Karpas-422 (cell line): ENCODE results near the gene PTPRC. TPM values are rescaled to one million over a fixed set of nuclear protein-coding genes. Genes with fewer than 3 reads are reported as not detected.

Experiments
- DNase-seq: peaks from one replicate; pipeline ENCODE4 v3.0.0-alpha.2; 2015
- H2AFZ ChIP-seq: fragments of 200-600 bp; sonication (generic); 2 replicates; pipeline ENCODE4 v1.6.1; 2014; ENCODE audit warnings: antibody characterized with exemption, low read length, mixed read lengths
- H3K27ac ChIP-seq: fragments of 200-600 bp; sonication (generic); 2 replicates; pipeline ENCODE4 v1.5.1; 2014; ENCODE audit warnings: mild to moderate bottlenecking, low read length, moderate library complexity
- H3K27me3 ChIP-seq: fragments of 200-600 bp; sonication (generic); 2 replicates; pipeline ENCODE4 v1.6.1; 2014; ENCODE audit warnings: low read length, mixed read lengths
- H3K36me3 ChIP-seq: fragments of 200-600 bp; sonication (generic); 2 replicates; pipeline ENCODE4 v1.6.1; 2014; ENCODE audit warnings: low read length, mixed read lengths; ENCODE audit not compliant: insufficient read depth
- H3K4me1 ChIP-seq: fragments of 200-600 bp; sonication (generic); 2 replicates; pipeline ENCODE4 v1.6.1; 2014; ENCODE audit warnings: mild to moderate bottlenecking, low read length, mixed read lengths
- H3K4me2 ChIP-seq: fragments of 200-600 bp; sonication (generic); 2 replicates; pipeline ENCODE4 v1.6.1; 2014; ENCODE audit warnings: low read length, low read depth, mild to moderate bottlenecking; ENCODE audit not compliant: poor library complexity, severe bottlenecking
- H3K4me3 ChIP-seq: fragments of 200-600 bp; sonication (generic); 2 replicates; pipeline ENCODE4 v1.5.1; 2014; ENCODE audit warnings: mild to moderate bottlenecking, antibody characterized with exemption, low read length, mixed read lengths
- H3K79me2 ChIP-seq: fragments of 200-600 bp; sonication (generic); 2 replicates; pipeline ENCODE4 v1.6.1; 2014; ENCODE audit warnings: mild to moderate bottlenecking, low read length, mixed read lengths
- H3K9ac ChIP-seq: fragments of 200-600 bp; sonication (generic); 2 replicates; pipeline ENCODE4 v1.6.0; 2014; ENCODE audit warnings: low read length
- H3K9me2 ChIP-seq: fragments of 200-600 bp; sonication (generic), shearing (Covaris generic); replicated peaks from 2 replicates; pipeline ENCODE4 v1.6.0; 2014; ENCODE audit warnings: mild to moderate bottlenecking, low read length, moderate library complexity; ENCODE audit not compliant: insufficient read depth
- H3K9me3 ChIP-seq: fragments of 300-700, 200-600 bp; sonication (generic); 2 replicates; pipeline ENCODE4 v1.6.1; 2014; ENCODE audit warnings: low read length, mixed read lengths
- H4K20me1 ChIP-seq: fragments of 200-600 bp; sonication (generic); 2 replicates; pipeline ENCODE4 v1.6.1; 2014; ENCODE audit warnings: mild to moderate bottlenecking, antibody characterized with exemption, low read length, low read depth; ENCODE audit not compliant: insufficient read depth
- total RNA-seq: library from RNA; depleted of rRNA; stranded (reverse); fragments of >200 nt; shearing (Covaris generic); gene quantifications from 2 replicates; pipeline ENCODE4 v1.2.3, GENCODE V29; 2014; ENCODE audit warnings: low replicate concordance

The PTPRC gene
- total RNA-seq, 1 experiment from 2014 or later = 812 TPM

DNA sequence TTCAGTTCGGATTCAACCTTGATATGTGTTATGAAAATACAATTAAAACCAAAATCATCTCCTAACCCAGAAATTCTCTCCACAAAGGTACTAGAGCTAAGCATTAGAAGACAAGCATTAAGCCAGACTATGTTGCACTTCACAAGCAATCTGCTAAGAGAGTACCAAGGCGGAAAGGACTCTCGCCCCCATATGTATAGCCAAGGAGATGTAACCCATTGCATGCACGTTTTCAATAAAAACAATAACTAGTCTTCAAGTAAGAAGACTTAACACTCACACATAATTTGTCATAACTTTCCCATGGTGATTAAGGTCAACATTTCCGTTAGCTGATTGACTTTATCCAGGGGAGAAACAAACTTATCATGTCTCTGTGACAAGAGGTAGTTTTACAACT is 27.6 kb upstream of the PTPRC start:
- no peak overlapping the region for H3K4me3 ChIP-seq
- H3K9ac ChIP-seq = no peak overlapping the region
- H3K27ac ChIP-seq = peak overlapping the region; percentile 72
- no peaks in the 10 kb centered on the region for H3K27me3 ChIP-seq
- H4K20me1 ChIP-seq = no peaks in the 10 kb centered on the region
- H3K9me2 ChIP-seq = no peaks in the 10 kb centered on the region
- H3K36me3 ChIP-seq = no peaks in the 10 kb centered on the region
- no peaks in the 10 kb centered on the region for H3K79me2 ChIP-seq
- peaks cover 59% of the 10 kb centered on the region for H3K4me1 ChIP-seq
- H2AFZ ChIP-seq = no peak overlapping the region
- no peak for DNase-seq
- H3K9me3 ChIP-seq = no peaks in the 10 kb centered on the region
- H3K4me2 ChIP-seq = no peak overlapping the region

- no peak for DNase-seq
- Histone ChIP-seq H3K79me2 (no peaks in the 10 kb centered on the region), H4K20me1 (no peaks in the 10 kb centered on the region), H3K9me3 (no peaks in the 10 kb centered on the region), H3K4me1 (peaks cover 57% of the 10 kb centered on the region), H3K4me2 (peak overlapping the region; percentile 24), H3K4me3 (no peak overlapping the region), H3K27ac (peak overlapping the region; percentile 70), H2AFZ (peak overlapping the region; percentile 90), H3K36me3 (no peaks in the 10 kb centered on the region), H3K27me3 (no peaks in the 10 kb centered on the region), H3K9ac (peak overlapping the region; percentile 23; the same call in 1 of the 2 replicates), H3K9me2 (no peaks in the 10 kb centered on the region)
Measured at GRCh38 chr1:198612471-198613260, 26.2 kb upstream of the PTPRC start.

- peaks cover 74% of the 10 kb centered on the region for H3K4me1 ChIP-seq
- no peak for DNase-seq
- H3K4me2 ChIP-seq = no peak overlapping the region
- H3K36me3 ChIP-seq = no peaks in the 10 kb centered on the region
- peak overlapping the region; percentile 7; the same call in 1 of the 2 replicates for H2AFZ ChIP-seq
- H3K4me3 ChIP-seq = no peak overlapping the region
- H3K9ac ChIP-seq = no peak overlapping the region
- H3K27ac ChIP-seq = peak overlapping the region; percentile 99
- no peaks in the 10 kb centered on the region for H3K27me3 ChIP-seq
- H3K79me2 ChIP-seq = no peaks in the 10 kb centered on the region
- H3K9me3 ChIP-seq = no peaks in the 10 kb centered on the region
- H3K9me2 ChIP-seq = no peaks in the 10 kb centered on the region
- H4K20me1 ChIP-seq = no peaks in the 10 kb centered on the region
Measured at GRCh38 chr1:198617406-198617805, 21.4 kb upstream of the PTPRC start.

DNA sequence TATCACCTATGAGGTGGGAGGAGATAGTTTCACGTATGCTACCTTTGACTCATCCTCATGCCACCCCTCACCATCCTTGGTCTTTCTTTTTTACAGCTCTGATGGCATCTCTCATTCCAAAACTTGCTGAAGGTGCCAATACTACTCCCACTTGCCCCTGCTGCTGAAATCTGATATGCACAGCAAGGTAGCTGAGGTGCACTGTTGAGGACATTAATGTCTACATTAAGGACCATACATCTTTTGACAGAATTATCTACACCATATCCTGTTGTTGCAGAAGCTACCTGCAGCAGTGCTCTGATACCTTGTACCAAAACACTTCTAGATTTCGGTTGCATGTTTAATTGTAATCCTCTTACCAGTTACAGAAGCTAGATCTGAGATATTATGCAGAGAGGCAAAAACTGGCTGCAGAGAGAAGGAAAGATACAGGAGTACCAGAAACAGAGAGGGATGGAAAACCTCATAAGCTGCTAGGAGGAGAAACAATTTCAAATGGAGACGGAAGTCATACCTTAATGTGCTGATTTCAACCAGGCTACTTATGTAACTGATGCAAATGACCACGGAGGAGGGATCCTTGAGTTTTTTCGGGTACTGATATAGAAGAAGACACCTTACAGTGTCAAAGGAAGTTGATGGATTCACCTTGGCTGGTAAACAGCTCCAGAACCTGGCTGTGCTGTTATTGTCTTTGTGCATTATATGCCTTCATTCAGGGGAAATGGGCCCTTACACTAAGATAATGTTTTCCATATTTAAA is 19.3 kb upstream of the PTPRC start:
- peak overlapping the region; percentile 79 for H3K4me2 ChIP-seq
- no peak overlapping the region for H2AFZ ChIP-seq
- no peaks in the 10 kb centered on the region for H3K27me3 ChIP-seq

GRCh38 chr1:198620218-198620617 is 18.6 kb upstream of the PTPRC start:
- H3K9ac ChIP-seq = peak overlapping the region; percentile 79
- H4K20me1 ChIP-seq = no peaks in the 10 kb centered on the region
- H3K27me3 ChIP-seq = no peaks in the 10 kb centered on the region
- no peaks in the 10 kb centered on the region for H3K79me2 ChIP-seq
- H3K9me3 ChIP-seq = no peaks in the 10 kb centered on the region
- peaks cover 82% of the 10 kb centered on the region for H3K4me1 ChIP-seq
- no peaks in the 10 kb centered on the region for H3K36me3 ChIP-seq
- H3K27ac ChIP-seq = peak overlapping the region; percentile 99
- no peak overlapping the region for H2AFZ ChIP-seq
- H3K4me2 ChIP-seq = peak overlapping the region; percentile 79
- peak; percentile 67 for DNase-seq
- H3K4me3 ChIP-seq = peak overlapping the region; percentile 53
- H3K9me2 ChIP-seq = no peaks in the 10 kb centered on the region

More for the DNA sequence above, 19.3 kb upstream of the PTPRC start:
- Histone ChIP-seq H3K36me3 (no peaks in the 10 kb centered on the region), H3K4me3 (peak overlapping the region; percentile 53), H3K4me1 (peaks cover 82% of the 10 kb centered on the region), H3K9me3 (no peaks in the 10 kb centered on the region), H3K79me2 (no peaks in the 10 kb centered on the region), H3K9me2 (no peaks in the 10 kb centered on the region), H3K9ac (peak overlapping the region; percentile 79), H3K27ac (peak overlapping the region; percentile 99), H4K20me1 (no peaks in the 10 kb centered on the region)
- peak; percentile 90 for DNase-seq

- Histone ChIP-seq H3K79me2 (no peaks in the 10 kb centered on the region), H2AFZ (no peak overlapping the region), H3K4me3 (peak overlapping the region; percentile 52), H4K20me1 (no peaks in the 10 kb centered on the region), H3K4me2 (peak overlapping the region; percentile 79), H3K36me3 (no peaks in the 10 kb centered on the region), H3K4me1 (peaks cover 88% of the 10 kb centered on the region), H3K9me3 (no peaks in the 10 kb centered on the region), H3K27me3 (no peaks in the 10 kb centered on the region), H3K9me2 (no peaks in the 10 kb centered on the region), H3K9ac (peak overlapping the region; percentile 79), H3K27ac (peak overlapping the region; percentile 99)
- peak; percentile 97 for DNase-seq
Measured at GRCh38 chr1:198620951-198621824, 17.7 kb upstream of the PTPRC start.

DNA sequence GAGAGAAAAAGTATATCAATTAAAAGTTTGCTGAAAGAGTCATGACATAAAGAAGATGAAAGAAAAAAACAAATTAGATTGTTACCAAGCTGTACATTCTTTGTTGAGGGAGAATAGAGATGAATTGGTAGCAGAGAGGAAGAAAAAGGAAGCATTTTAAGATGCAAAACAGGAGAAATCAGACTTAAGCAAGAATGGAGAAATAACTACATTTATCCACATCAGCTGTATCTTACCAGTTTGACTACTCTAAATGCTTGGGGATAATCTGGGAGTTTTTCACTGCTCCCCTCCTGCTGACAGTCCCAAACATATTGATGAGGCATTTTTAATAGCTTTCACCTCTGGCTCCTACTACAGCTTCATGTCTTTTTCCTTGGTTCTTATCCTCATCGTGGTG is 16.8 kb upstream of the PTPRC start:
- Histone ChIP-seq H3K9me3 (peaks cover 4% of the 10 kb centered on the region; the same call in 1 of the 2 replicates), H3K9ac (peak overlapping the region; percentile 79), H4K20me1 (no peaks in the 10 kb centered on the region), H3K9me2 (no peaks in the 10 kb centered on the region), H3K27ac (peak overlapping the region; percentile 99), H3K36me3 (no peaks in the 10 kb centered on the region), H3K4me2 (peak overlapping the region; percentile 79), H2AFZ (no peak overlapping the region), H3K4me1 (peaks cover 93% of the 10 kb centered on the region), H3K27me3 (no peaks in the 10 kb centered on the region), H3K4me3 (peak overlapping the region; percentile 52), H3K79me2 (no peaks in the 10 kb centered on the region)
- peak; percentile 79 for DNase-seq
